Cardiac fibroblast (primary cell): Measurements from ENCODE around the gene CPVL.
A peak's percentile ranks its signal among the peaks of the same experiment; 100 is the strongest.
"Not testable (repeated sequence)": the region's sequence is repeated elsewhere in the genome, so short reads cannot be mapped to it uniquely, and the experiment has no call there.

ENCODE experiments used
- DNase-seq, 2 donors: peaks; one replicate each; pipeline versions ENCODE4 v3.0.0 to v3.0.0-alpha.2; 2010; ENCODE audit warnings: low read depth in 2 of 2
- H3K4me3 ChIP-seq, 2 donors: replicated peaks in 1 of 2; 1 replicate in 1 of 2; 2 replicates in 1 of 2; pipeline ENCODE4 v1.5.1; 2011; ENCODE audit warnings: low read depth in 2 of 2, low read length in 2 of 2, mild to moderate bottlenecking in 2 of 2, moderate library complexity in 1 of 2
- CTCF ChIP-seq: IDR thresholded peaks from one replicate; pipeline ENCODE4 v1.5.1; 2011; ENCODE audit warnings: low read depth, mild to moderate bottlenecking, low read length, inconsistent platforms

The CPVL gene

GRCh38 chr7:29096446-29096730 is 49.9 kb downstream of the CPVL start:
- H3K4me3 ChIP-seq: no peak overlapping the region
- no peak for DNase-seq
- no peak for TF ChIP-seq CTCF

GRCh38 chr7:29095631-29096445 is 50.5 kb downstream of the CPVL start:
- DNase-seq: peak in 1 of 2 donors; percentile 55
- H3K4me3 ChIP-seq: no peak overlapping the region
- no peak for TF ChIP-seq CTCF

- H3K4me3 ChIP-seq, DNase-seq: not testable (repeated sequence)
Measured at GRCh38 chr7:29093091-29093490, 53.2 kb downstream of the CPVL start.

- peak in 1 of 2 donors; percentile 43 for DNase-seq
- peak overlapping the region; percentile 9 to 26 for H3K4me3 ChIP-seq
Measured at GRCh38 chr7:29091715-29092114, 54.6 kb downstream of the CPVL start.

GRCh38 chr7:29090836-29091601 is 55.3 kb downstream of the CPVL start:
- peak overlapping the region in 1 of 2 donors; percentile 9 for H3K4me3 ChIP-seq
- TF ChIP-seq CTCF: no peak
- peak in 1 of 2 donors; percentile 71 for DNase-seq

More at GRCh38 chr7:29091715-29092114, 54.6 kb downstream of the CPVL start:
- no peak for TF ChIP-seq CTCF

- H3K4me3 ChIP-seq: no peak overlapping the region
- TF ChIP-seq CTCF: no peak
- no peak for DNase-seq
Measured at GRCh38 chr7:29090151-29090805, 56.1 kb downstream of the CPVL start.

GRCh38 chr7:29087840-29088170 is 58.5 kb downstream of the CPVL start:
- H3K4me3 ChIP-seq: no peak overlapping the region
- TF ChIP-seq CTCF: no peak
- DNase-seq: no peak
